HG02588 (cell line): ENCODE measurements around the gene PALMD.

Source experiments
- ATAC-seq: cut with Tn5 transposase; IDR thresholded peaks from one replicate; pipeline ENCODE4 v1.9.1; 2021; ENCODE audit warnings: mild to moderate bottlenecking, moderate library complexity; ENCODE audit not compliant: unreplicated experiment

The PALMD gene

DNA sequence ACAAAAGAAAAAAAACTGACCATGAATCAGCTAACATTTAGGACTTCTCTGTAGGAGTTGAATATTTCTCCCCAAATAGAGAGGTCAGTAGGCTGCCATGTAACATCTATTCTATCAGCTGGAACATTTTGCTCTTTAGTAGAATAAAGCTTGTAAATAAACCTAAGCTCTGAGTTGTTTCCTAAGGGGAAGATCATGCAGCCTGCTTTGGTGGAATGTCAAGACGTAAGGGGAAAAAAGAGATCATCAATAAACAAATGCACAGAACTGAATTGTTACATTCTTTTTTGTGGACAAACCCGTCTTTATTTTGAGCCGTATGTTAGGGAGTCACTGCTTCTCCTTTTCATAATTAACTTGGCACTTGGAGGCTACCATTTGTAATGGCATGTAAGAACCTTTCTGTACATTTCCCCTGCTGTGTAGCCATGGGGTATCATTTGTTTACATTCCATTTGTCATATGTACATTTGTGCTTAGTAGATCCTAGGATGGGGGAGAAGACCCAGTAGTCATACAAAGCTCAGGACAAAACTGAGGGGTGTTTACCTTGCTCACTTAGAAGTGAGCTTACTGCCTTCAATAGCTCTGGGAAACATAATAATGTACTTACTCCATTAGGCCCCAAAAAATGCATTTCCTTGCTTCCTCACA is 10.8 kb upstream of the PALMD start:
- no peak for ATAC-seq

DNA sequence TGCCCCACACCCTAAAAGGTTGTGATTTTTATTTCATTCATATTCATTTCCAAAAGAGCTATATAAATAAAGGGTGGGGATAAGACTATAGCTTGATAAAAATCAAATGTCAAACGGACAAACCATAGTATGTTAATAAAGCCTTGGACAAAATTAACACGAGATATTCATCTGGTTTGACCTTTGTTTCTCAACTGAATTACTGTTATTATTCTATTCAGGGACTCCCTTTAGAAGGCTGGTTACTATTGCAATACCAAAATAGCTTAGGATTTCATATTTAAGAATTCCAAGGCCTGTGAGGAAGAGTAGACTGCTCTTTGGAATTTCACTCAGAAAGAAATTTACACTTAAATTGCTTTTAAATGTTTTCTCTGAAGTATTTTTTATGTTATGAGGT is 10.2 kb upstream of the PALMD start:
- no peak for ATAC-seq

GRCh38 chr1:99636647-99637175 is 9.2 kb upstream of the PALMD start:
- no peak for ATAC-seq

DNA sequence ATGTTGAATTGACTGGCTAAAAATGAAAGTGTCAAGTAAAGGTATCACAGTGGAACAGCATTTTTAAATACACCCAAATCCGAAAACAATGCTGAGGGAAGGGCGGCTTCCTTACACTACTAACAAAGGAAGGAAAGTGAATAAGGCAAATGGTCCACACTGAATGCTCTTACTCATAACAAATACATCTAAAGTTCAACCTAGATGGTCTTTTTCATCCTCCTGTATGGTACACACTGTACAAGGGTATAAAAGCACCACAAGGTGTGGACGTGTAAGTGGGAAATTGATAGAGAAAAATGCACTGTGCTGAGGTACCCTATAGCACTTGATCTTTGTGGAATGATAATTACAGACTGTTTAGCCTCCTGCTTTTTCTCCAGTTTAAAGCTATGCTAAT is 7.1 kb upstream of the PALMD start:
- ATAC-seq: no peak

GRCh38 chr1:99639408-99639807 is 6.5 kb upstream of the PALMD start:
- no peak for ATAC-seq

GRCh38 chr1:99639945-99640344 is 6.0 kb upstream of the PALMD start:
- ATAC-seq: no peak

DNA sequence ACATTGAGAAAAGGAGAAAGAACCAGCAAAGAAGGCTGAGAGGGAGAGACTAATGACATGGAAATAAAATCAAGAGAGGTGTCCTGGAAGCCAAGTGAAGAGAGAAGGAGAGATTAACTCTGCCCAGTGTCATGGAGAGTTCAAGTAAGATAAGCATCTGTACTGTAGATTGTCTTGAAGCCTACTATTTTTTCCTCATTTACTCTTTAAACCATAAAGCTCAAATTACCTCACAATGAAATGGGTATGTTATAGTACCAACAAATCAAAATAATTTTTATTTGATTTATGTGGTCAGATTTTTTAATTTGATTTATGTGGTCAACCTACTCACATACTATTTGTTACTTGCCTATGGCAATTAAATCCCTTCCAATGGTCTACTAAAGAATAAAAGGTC is 5.2 kb upstream of the PALMD start:
- no peak for ATAC-seq

- ATAC-seq: no peak
These were observed 4.4 kb upstream of the PALMD start for GRCh38 chr1:99641558-99641957.

- ATAC-seq: no peak
These were observed 3.9 kb upstream of the PALMD start for GRCh38 chr1:99642053-99642452.

GRCh38 chr1:99643021-99643779 is 2.7 kb upstream of the PALMD start:
- no peak for ATAC-seq

GRCh38 chr1:99644279-99645004 is 1.5 kb upstream of the PALMD start:
- no peak for ATAC-seq

DNA sequence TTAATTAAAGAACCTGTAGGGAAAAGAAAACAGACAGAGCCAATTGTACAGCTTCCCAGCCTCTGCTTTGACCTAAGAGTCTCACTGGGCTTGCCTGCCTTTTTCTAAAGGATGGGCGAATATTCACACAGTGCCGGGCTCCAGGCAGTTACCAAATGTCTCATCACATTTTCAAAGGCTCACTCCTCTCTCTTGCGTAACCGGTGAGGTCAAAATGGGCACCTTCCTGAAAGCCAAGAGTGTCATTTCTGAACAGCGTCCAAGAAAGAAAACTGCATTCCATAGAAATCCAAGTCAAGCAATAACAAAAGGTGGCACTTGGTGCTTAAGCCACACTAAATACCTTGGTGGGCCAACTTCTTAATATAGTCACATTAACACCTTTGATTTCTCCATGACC is 710 bp upstream of the PALMD start:
- no peak for ATAC-seq

DNA sequence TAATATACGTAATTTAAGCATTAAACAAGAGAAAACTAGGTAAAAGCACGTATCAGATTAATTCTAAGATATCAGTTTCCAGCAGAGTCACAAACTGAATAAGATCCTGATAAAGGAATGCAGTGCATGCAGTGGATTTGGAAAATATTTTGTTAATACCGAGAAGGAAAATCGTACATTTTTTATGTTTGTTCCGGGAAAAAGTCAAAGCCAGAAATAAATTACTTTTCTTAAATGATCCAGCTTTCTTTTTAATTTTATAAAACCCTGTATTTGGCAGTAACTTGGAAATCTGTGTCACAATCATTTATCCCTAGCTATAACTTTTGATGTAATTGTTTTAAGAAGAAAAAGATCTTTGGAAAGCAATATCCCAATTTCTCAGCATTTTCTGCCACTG is 955 bp downstream of the PALMD start:
- ATAC-seq: no peak

DNA sequence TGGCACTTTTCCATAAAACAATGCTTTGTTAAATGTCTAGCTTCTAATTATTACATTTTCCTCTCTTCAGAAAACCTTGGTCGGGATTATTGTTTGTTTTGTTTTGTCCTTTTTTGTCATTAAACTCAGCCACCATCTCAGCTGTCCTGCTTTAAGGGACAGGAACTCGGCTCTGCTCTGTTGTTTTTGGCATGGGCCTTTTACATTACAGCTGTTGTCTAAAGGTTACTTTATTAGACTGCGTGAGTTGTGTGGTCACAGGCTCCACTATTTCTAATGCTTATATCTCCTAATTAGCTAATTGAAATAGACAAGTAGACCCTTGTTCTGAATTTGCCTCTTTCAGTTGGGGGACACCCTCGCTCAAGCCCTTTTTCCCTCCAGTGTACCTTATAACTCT is 1.6 kb downstream of the PALMD start:
- ATAC-seq: no peak

GRCh38 chr1:99648107-99648506 is 2.2 kb downstream of the PALMD start:
- no peak for ATAC-seq

GRCh38 chr1:99650030-99650429 is 4.1 kb downstream of the PALMD start:
- ATAC-seq: no peak

DNA sequence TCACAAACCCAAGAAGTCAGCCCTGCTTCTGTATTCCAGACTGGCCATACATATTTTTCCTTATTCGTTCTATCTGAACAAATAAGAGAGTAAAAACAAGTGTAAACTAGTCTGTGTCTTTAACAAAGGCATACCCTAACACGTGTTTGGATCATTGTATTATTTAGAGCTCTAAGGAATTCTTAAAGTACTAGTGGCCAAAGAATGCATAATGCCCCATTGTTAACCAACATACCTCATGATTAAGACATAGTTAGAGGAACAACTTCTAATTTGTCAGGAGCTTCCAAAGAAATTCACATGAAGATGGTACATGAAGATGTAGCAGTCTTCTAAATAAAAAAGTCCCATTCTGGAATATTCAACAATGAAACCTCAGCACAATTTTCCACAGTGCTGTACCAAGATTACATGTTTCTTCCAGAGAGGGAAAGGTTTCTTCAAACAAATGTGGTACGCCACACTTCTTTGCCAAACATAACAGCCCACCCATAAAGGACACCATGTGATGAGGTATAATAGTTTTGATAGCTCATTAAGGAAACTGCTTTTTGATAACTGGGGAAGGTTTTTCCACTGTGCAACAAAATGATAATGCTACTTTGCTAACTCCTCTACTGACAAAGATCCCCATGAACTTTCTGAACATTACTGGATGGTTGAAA is 5.0 kb downstream of the PALMD start:
- ATAC-seq: no peak

DNA sequence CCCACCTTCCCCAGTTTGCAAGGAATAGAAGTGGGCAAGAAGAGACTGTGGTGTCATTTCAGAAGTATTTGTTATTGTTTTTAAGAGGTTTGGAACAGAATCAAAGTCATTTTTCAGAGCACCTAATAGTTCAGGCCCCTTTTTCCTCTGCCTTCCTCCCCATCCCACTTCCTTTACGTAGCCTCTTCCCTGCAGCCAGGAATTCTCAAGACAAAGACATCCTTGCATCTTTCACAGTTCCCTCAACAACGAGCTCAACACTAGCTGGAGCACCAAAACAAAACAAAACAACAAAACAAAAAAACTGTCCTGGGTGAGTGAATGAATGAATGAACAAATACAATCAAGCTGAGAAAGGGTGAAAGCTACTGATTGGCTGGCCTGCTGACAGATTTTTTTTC is 7.0 kb downstream of the PALMD start:
- no peak for ATAC-seq

GRCh38 chr1:99655376-99655775 is 9.5 kb downstream of the PALMD start:
- ATAC-seq: no peak

DNA sequence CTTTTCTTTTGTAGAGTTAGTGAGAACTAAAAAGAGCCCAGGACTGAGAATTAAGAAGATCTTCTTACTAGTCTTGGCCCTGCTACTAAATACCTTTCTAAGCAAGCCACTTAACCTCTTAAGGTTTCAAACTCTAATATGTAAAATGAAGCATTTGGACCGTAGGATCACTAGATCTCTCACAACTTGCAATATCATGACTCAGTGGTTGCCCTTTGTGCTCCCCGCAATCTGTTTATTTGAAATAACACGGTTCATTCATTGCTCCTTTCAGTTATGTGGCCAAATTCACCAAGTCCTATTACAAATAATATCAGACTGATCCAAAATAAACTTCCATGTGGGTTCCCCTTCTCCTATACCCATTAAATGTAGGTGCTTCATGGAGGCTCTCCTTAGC is 10.8 kb downstream of the PALMD start:
- ATAC-seq: no peak
